Germinal center (tissue), 1 donor: Measurements from ENCODE around the gene ETV6.

Experiments used
- DNase-seq: peaks from one replicate; pipeline ENCODE4 v3.0.0; 2012; ENCODE audit warnings: mixed read lengths, low spot score

Gene ETV6

DNA sequence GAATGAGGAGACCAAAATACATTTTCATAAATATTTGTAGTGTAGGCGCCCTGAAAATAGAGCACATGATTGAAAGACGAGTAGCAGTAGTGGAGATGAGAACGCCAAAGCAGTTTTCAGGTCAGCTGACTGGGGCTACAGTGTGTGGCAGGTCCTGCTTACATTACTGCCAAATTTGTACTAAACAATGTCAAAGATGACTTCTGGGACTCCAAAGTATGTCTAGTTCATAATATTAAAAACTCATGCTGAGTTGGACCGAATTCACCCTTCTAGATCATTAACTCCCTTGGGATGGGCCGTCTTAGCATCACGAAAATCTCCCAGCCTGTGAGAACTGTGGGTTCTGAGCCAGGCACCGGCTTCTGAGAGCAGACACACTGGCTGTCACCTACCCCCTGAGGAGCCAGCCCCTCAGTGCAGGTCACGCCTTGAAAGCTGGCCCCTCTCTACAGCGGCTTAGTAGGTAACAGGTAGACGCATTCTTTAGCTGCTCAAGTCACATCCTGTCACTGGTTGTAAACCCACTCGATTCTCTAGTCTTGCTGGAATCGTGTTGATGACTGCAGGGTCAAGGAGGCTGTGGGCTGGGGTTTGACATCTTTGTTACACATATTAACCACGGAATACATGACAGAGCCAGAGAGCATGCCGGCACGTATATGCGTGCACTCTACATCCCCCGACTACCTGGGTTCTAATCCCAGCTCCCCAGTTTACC, 210.4 kb downstream of the ETV6 start:
- DNase-seq: no peak

DNA sequence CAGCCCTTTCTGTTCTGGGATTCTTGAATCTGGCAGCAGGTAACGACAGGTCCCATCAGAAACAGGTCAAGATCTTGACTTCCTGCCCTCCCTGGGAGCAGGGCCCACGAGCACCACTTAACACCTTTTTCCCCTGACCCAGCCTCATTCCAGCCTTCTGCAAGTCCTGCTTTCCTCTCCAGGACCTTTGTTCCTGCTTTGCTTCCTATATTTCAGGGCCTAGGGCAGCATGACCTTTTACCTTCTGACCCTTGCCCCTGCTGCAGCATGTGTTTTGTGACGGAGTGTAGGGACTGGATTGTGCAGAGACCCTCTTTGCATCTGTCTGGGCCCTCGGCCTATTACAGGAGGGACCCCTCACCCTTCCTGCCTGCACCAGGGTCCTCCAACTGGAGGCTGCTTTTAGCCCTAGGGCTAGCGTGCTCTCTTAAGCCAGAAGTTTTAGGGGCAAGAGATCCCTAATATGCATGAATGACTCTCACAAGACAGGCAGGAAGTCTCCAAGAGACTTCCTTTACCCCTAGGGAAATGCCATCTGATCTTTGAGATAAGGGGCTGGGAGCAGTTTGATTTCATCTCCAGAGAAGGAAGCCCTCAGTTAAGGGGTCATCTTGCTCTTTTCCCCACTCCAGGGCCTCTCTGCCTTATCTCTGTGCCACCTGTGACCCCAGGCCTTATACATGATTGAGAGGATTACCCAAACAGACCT, 211.8 kb downstream of the ETV6 start:
- no peak for DNase-seq

DNA sequence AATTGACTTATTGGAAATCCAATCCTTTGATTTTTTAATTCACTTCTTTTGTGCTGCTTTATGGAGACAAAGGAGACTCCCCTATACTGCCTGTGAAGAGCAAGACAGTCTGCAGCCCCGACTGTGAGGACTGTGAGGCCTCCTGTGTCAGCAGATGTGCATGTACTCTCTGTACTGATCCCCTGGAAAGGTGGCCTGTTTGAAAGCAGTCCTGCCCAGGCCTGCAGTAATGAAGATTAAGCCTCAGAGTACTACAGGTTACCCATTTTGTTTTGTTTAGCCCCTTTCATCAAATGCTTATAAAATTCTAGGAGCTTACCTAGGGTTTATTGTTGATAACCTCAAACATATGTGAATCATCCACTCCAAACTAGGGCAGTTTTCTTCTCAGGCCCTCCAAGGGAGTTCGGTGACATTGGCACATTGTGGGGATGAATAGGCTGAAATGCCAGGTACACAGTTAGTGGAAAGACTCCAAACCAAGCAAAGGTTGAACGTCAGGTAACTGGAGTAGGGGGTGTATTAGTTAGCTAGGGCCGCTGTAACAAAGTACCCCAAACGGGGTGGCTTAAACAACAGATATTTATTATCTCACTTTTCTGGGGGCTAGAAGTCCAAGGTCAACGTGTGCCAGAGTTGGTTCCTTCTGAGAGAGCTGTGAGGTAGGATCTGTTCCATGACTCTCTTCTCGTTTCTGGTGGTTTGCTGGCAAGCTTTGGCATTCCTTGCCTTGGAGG, 212.6 kb downstream of the ETV6 start:
- no peak for DNase-seq

DNA sequence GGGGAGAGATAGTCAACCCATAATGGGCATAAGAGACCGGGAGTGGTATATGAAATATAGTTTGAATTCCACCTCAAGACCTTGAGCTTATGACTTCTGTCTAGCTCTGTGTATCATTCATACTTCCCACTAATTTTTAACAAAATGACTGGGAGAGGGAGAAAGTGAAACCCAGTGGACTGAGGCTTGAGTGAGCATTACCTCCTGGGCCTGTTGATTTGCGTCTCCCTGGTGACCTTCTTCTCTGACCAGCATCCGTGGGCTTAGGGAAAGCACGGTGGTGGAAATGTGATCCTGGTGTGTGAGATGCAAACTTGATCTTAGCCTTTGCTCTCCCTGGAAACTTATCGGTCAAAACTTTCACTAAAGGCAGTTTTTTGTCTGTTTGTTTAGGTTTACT, 213.3 kb downstream of the ETV6 start:
- no peak for DNase-seq

DNA sequence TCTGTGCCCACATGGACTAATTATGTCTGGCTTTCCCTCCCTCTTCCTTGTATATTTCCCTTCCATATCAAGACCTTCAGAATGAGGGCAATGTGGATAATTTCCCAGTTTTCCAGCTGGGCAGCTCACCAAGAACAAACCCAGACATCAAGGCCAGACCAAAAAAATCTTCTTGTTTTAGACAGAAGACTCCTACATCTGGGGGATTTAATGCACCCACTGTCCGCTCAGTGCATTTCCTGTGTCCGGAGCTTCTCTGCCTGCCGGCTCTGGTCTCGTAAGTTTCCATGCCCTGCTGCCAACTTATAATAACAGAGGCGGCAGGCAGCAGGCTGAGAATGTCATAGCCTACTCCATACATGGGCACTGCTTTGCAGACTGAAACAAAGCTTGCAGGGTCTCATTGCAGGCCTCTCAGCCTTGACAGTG, 214.0 kb downstream of the ETV6 start:
- DNase-seq: no peak

DNA sequence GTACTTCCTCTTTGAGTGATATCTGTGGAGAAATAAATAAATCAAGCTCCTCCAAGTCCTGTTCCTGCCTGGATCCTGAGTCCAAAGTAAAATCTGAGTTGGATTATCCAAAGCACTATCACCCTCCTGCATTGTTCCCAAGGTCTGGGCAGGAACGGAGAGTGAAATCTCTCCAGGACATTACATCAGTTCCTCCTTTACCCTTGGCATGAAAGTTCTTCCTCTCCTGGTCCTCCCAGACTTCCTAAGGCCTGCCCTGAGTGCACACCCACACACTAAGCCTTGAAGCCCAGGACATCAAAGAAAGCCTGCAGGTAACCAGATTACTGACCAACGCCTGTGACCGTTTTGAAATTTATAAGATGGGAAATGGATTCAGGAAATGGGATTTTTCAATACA, 214.5 kb downstream of the ETV6 start:
- no peak for DNase-seq

DNA sequence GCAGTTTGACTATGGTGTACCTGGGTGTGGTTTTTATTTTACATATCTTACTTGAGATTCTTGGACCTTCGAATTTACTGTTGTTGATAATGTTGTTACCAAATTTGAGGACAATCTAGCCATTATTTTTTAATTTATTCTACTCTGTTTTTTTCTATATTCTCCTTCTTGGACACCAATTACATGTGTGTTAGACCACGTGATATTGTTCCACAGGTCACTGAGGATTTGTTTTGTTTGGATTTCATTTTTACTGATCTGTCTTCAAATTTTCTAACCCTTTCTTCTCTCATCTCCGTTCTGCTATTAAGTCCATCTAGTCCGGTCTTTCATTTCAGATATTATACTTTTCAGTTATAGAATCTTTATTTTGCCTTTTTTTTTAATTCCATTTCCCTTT, 216.3 kb downstream of the ETV6 start:
- no peak for DNase-seq

DNA sequence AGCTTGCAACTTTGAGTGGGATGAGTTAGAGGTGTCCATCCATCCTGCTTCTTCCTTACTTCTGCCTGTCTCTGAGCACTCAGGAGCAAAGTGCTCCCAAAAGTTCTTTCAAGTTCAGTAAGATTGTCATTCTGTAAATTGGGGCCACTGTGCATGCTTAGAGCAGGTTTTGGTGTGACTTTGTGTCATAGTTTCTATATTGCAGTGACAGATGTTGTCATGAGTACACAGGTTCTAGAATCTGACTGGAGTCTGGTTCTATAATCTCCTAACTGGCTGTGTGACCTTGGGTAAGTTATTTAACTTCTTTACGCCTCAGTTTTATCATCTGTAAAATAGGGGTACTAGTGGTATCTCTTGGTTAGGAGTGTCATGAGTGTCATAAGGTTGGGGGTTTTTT, 218.6 kb downstream of the ETV6 start:
- no peak for DNase-seq

DNA sequence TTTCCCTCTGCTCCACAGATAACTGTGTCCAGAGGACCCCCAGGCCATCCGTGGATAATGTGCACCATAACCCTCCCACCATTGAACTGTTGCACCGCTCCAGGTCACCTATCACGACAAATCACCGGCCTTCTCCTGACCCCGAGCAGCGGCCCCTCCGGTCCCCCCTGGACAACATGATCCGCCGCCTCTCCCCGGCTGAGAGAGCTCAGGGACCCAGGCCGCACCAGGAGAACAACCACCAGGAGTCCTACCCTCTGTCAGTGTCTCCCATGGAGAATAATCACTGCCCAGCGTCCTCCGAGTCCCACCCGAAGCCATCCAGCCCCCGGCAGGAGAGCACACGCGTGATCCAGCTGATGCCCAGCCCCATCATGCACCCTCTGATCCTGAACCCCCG, 219.9 kb downstream of the ETV6 start:
- DNase-seq: no peak

DNA sequence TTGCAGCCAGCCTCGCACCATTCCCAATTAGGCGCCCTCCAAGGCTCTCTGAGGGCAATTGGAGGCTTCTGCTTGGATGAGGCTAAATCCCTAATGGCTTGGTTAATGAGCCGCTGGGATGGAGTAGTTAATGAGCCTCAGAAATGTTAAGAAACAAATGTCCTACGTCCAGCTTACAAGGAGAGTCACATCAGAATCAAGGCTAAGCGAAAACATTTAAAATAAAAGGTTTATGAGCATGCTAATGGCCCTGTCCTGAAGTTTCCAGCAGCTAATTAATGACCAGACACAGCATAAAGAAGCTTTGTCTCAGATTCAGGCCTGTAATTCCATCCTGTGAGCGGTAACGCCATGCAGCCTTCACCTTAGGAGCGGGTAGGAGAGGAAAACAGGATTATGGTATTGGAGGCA, 220.6 kb downstream of the ETV6 start:
- no peak for DNase-seq

DNA sequence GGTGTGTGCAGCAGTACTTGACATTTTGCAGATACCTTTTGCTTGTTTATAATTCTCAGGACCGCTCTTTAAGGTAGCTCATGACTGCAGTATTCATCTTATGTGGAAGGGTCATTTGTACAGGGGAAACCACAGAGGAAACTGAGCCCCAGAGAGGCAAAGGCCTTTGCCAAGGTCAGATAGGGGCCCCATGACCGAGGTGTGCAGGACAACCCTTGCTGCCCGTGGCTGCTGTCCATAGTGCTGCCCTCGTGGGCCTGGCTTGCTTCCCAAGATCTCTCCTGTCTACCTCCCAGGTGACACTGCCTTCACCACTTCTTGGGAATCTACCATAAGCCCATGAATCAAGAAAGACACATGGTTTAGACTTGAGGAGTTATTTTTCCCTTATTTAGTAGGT, 222.6 kb downstream of the ETV6 start:
- DNase-seq: no peak

DNA sequence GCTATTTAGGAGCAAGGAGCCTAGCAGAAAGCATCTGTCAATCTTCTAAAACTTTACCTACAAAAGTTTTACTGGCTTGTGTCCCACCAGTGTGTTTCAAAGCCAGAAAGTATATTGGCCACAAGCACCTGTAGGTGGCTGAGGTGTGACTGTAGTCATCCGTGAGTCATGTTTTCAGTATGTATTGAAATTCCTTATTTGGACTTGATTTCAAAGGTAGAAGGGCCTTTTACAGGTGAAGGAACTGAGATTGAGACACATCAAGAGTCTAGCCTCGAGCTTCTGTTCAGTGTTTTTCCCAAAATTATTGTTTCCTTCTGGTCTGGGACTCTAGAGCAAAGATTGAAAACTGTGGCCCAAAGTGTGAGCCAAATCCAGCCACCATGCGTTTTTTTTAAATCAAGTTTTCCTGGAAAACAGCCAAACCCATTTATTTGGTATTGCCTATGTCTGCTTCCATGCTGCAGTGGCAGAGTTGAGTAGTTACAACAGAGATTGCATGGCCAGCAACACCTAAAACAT, 226.0 kb downstream of the ETV6 start:
- no peak for DNase-seq

DNA sequence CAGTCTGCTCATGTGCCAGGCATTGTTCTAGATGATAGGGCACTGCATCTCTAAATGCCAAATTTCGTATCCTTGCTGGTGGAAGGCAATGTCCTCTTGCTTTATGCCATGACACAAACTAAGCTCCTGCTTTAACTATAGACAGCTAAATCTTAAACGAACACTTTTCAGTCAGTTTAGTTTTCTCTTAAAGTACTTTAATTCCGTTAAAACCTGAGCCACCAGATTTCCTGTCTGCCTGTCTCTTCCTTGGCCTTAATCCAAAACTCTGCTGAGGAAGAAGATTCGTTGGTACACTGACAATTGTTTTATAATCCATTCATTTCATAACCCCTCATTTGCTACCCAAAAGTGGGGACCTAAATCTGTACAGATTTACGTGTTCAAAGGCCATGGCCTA, 226.8 kb downstream of the ETV6 start:
- DNase-seq: no peak

DNA sequence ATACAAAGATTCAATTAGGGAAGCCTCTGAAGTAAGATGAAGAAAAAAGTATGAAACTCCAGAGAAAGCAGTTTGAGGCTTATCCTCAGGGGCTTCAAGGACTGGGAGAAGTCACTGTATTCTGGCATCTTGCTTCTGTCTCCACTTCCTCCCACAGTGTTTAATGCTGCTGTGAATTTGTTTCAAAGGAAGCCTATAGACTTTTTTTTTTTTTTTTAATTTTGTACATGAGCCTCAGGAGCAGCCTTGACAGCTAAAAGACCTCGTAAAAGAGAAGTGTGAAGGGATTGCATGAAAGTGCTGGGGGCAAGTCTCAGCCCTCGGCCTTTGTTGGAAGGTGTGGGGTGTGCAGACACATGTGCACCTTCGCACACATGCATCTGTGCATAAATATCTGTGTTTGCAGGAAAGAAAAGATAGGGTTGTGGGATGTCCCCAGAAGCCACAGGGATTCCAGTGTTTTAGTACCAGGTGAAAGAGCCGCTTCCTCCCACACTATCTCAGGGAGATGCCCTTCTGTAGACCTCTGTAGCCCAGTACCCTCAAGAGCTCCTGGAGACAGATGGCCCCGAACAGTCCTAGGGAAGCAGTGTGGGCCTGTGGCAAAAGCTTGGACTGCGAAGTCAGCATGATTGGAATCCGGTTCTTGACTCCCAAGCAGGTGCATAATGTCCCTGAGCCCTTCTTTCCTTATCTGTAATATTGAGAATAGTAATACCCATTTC, 227.8 kb downstream of the ETV6 start:
- DNase-seq: no peak

DNA sequence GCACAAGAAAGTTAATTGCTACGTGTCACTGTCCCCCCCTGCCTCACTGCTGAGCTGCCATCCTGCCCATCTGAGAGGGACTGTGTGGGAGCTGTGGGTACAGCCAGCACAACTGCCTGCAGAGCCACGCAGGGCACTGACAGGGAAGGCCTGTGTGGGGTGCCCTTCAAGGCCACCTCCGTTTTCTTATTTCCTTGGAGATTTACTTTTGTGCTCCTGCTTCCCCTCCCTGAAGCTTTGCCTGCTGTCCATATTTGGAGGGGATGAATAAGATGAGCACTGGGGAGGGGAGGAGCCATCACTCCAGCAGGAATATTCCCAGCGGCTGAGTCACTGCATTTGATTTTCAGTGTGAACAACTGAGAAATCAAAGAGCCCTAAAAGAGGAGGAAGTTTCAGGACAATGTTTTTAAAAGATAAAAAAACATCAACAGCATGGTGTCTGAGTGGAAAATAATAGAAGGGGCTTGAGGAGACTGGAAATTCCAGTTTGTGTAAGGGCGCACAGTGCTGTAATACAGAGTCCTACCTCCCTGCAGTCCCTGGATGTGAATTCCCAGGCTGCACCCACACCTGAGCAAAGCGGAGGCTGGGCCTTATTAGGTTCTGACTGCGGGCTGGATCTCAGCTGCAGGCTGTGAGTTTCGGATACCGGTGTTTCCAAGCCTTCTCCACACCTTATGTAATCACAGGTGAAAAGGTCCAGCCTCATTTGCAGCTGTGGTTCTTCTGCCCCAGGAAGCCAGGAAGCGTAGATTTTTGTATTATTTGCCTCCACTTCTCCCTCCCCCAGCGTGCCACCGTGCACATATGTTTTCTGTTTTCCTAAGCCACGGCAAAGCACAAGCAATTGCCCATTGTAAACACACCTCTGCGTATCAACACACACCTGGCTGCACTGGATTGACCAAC, 228.7 kb downstream of the ETV6 start:
- DNase-seq: no peak

DNA sequence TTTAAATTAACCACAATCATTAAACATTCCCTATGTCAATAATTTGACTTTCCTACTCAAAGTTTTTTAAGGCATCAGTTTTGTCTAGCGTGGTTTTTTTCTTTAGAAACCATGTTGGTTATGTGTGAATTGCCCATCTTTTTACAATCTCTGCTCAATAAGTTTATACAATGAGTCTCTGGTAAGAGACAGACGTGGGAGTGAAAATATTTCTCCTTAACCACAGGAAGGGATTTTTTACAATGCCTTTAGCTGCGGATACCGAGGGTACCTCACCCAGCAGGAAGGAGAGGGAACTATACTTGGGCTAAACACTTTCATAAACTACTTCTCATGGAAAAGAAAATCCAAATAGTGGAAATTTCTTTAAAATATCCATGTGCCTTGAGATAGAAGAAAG, 229.8 kb downstream of the ETV6 start:
- DNase-seq: no peak

DNA sequence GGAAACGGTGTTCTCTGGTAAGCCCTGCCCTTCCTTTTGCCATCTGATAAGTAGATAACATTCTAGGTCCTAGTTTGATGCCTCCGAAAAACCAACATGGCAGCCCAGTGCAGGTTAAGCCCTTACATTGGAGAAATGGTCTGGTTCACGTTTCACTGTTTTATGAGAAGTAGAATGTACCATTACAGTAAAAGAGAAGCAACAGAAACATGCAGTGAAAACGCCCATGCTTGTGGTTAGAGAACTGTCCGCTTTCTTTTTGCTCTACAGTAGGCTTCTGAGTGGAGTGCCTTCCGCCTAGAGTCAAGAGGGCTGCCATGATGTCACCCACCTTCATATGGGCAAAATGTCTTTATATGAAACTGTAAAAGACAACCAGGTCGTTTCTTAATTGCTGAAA, 230.9 kb downstream of the ETV6 start:
- DNase-seq: no peak

DNA sequence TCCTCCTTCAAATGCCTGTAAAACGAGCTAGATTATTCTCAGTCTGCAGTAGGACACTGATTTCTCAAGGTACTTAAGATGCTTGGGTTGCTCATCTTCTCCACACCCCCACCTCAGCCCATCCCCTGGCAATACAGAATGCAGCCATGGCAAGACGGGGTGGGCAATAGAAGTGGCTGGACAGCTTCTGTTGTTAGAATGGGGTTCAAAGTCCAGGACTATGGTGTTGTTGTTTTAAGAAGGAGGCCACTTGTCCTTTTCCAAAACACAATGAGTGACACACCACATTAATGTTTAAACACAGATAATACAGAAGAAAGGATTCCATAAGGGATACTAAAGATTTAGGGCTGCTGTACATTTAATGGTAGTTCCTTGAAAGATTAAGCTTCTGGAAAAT, 232.4 kb downstream of the ETV6 start:
- DNase-seq: no peak

DNA sequence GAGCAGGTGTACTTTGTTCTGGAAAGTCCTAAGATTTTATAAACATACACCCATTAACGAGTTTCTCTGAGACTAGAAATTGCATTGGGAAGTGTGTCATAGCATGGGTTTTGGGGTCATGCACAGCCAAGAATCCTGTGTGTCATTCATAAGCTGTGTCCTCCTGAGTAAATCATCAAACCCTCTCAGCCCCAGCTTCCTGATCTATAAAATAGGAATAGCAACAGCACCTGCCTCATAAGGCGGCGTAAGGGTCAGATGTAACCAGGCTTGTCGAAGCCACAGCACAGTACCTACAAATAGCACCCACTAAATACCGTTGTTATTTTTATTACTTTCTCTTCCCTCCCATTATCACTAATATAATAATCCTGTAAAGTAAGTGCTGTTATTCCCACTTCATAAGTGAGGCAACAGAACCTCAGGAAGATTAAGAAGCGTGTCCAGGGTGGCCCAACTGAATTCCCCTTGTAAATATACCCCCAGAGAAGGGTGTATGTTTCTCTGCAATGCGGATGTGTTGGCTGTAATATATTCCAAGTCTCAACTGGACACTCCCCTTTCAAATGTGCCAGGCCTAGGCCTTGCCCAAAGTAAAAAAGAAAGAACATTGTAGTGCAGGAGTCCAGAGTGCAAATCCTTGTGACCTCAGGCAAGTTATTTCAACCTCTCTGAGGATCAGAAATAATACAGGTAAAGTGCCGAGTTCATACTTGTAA, 233.0 kb downstream of the ETV6 start:
- no peak for DNase-seq

DNA sequence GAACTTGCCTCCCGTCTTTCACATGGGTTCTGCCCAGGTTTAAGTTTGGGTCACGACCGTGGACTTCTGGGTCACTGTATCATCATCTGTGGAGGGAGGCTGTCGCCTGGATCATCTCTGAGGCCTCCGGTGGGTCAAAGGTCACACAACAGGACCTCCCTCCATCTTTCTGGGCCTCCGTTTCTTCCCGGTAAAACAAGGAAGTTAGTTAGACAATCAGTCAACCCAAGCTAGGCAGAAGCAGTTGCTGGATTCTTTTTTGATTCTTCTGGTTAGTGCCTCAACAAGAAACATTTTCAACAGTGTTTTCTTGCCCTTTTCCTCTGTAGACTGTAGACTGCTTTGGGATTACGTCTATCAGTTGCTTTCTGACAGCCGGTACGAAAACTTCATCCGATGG, 234.6 kb downstream of the ETV6 start:
- DNase-seq: no peak

DNA sequence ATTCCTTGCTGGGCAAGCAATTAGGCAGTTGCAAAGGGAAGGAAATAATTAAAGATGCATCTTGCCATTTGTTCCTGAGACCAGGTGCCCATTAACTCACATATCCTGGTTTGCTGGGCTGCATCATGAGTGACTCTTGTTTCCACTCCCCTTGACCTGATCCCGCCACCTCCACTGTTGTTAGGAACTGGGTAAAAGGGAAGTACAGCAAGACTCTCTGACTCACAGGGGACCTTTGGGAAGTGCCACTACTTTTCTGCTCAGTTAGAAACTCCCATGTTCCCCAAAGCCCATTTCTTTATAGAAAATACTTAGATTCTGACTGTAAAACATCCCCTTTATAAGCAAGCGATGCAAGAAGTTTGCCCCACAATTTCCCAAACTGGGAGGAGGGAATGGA, 235.2 kb downstream of the ETV6 start:
- no peak for DNase-seq
